GM12878 (cell line): Measurements from ENCODE around the gene MED25. TPM values are rescaled to one million over a fixed set of nuclear protein-coding genes. Genes with fewer than 3 reads are reported as not detected.
A peak's percentile ranks its signal among the peaks of the same experiment; 100 is the strongest.

ENCODE experiments used
- BHLHE40 ChIP-seq, 2 experiments: fragments of 450-650 bp in 1 of 2; IDR thresholded peaks; 2 replicates each; pipeline ENCODE4 v1.6.1; 2011 to 2017; ENCODE audit warnings: low read depth in 2 of 2, borderline replicate concordance in 1 of 2, improper control_type of control experiment in 1 of 2, low read length in 1 of 2, mild to moderate bottlenecking in 1 of 2
- CREM ChIP-seq: IDR thresholded peaks from 2 replicates; pipeline ENCODE4 v1.6.1; 2014; ENCODE audit warnings: antibody characterized with exemption, low read depth
- EED ChIP-seq: sonication (generic); IDR thresholded peaks from 2 replicates; pipeline ENCODE4 v1.6.1; 2016; ENCODE audit warnings: antibody characterized with exemption, low read depth
- HCFC1 ChIP-seq: fragments of 150-350 bp; IDR thresholded peaks from 2 replicates; pipeline ENCODE4 v1.6.1; 2014; ENCODE audit warnings: low read length
- IRF4 ChIP-seq: IDR thresholded peaks from 2 replicates; pipeline ENCODE4 v1.6.1; 2011; ENCODE audit warnings: low read depth, low read length
- JUND ChIP-seq: IDR thresholded peaks from 2 replicates; pipeline ENCODE4 v1.6.1; 2012; ENCODE audit warnings: low read depth, mild to moderate bottlenecking, low read length, improper control_type of control experiment, moderate library complexity
- NKRF ChIP-seq: fragments of 450-650 bp; conservative IDR thresholded peaks from 2 replicates; pipeline ENCODE4 v1.6.1; 2017; ENCODE audit warnings: mild to moderate bottlenecking, moderate library complexity
- SPI1 ChIP-seq: IDR thresholded peaks from 2 replicates; pipeline ENCODE4 v1.6.1; 2011; ENCODE audit warnings: low read depth, mild to moderate bottlenecking, low read length, moderate library complexity, borderline replicate concordance; ENCODE audit not compliant: insufficient read depth
- SREBF2 ChIP-seq: IDR thresholded peaks from 2 replicates; pipeline ENCODE4 v1.6.1; 2012; ENCODE audit warnings: mild to moderate bottlenecking, low read length
- TAF1 ChIP-seq: IDR thresholded peaks from 2 replicates; pipeline ENCODE4 v1.6.1; 2011; ENCODE audit warnings: mild to moderate bottlenecking, low read depth, low read length, borderline replicate concordance
- TCF3 ChIP-seq: IDR thresholded peaks from 2 replicates; pipeline ENCODE4 v1.6.1; 2012; ENCODE audit warnings: low read depth, mild to moderate bottlenecking, low read length, borderline replicate concordance; ENCODE audit not compliant: insufficient read depth
- USF2 ChIP-seq: IDR thresholded peaks from 2 replicates; pipeline ENCODE4 v1.6.1; 2011; ENCODE audit warnings: low read depth, low read length, improper control_type of control experiment, borderline replicate concordance
- polyA plus RNA-seq, 11 experiments: library from polyadenylated mRNA; depleted of rRNA in 4 of 11; unstranded in 6 of 11; stranded (reverse) in 5 of 11; fragments of >200 nt; fragmentation: Nextera tagmentation in 4 of 11; fragmentation: Illumina TruSeq in 1 of 11; extraction: Ambion mirVana in 4 of 11; extraction: Trizol in 1 of 11; gene quantifications; 1 replicate in 1 of 11; 2 replicates in 10 of 11; pipeline versions ENCODE4 v1.2.1 to v1.2.3, GENCODE V29; 2011 to 2016; ENCODE audit warnings: inconsistent platforms in 2 of 11, missing spikeins in 2 of 11, low read depth in 1 of 11
- total RNA-seq, 4 experiments: library from RNA; depleted of rRNA in 3 of 4; stranded (reverse); fragments of >200 nt in 3 of 4; fragmentation: Illumina TruSeq in 1 of 4; extraction: Trizol in 1 of 4; gene quantifications; 2 replicates each; pipeline versions ENCODE4 v1.2.1 to v1.2.3, GENCODE V29; 2013 to 2021
- TF ChIP-seq, protein P1 (sequence below): IDR thresholded peaks from 2 replicates; pipeline ENCODE4 v1.6.1; 2012; ENCODE audit warnings: mild to moderate bottlenecking, low read depth, low read length
- TF ChIP-seq, protein P2 (sequence below): IDR thresholded peaks from 2 replicates; pipeline ENCODE4 v1.6.1; 2012; ENCODE audit warnings: low read length, inconsistent platforms
- TF ChIP-seq, protein P3 (sequence below): fragments of 450-650 bp; formaldehyde crosslinking; IDR thresholded peaks from 2 replicates; pipeline ENCODE4 v1.4.0; 2020; ENCODE audit warnings: mild to moderate bottlenecking, moderate library complexity

The MED25 gene
- total and polyA plus RNA-seq, 10 of the 15 experiments (the other 5 are each of a cell fraction or from before 2014, with no cell fraction given) = 3.5 to 53.9 (median 17.1) TPM

DNA sequence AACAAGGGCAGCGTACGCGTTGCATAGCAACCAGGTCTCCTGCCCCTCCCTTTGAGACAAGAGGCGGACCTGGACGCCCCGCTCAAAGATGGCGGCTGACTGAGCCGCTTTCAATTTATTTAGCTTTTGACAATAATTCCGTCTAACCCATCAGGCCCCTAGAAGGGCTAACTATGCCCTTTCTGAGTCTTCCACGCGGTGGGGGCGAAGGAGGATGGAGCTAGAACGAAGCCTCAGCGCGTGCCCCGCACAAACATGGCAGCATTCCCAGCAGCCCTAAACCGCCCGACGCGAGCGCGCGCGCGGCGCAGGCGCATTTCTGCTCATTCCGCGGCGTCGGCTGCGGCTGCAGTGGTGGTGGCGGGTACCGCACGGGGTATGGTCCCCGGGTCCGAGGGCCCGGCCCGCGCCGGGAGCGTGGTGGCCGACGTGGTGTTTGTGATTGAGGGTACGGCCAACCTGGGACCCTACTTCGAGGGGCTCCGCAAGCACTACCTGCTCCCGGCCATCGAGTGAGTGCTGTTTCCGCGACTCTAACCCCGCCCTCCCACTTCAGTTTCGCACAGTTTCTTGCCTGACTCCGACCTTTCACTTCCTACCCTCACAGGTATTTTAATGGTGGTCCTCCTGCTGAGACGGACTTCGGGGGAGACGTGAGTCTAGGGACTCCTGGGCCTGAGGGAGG, at the start of gene MED25 (continued):
- TF ChIP-seq NKRF = peak; percentile 32; the same call in 1 of the 2 replicates
- no peak for TF ChIP-seq TCF3
- TF ChIP-seq SREBF2 = no peak
- TF ChIP-seq, protein P1, sequence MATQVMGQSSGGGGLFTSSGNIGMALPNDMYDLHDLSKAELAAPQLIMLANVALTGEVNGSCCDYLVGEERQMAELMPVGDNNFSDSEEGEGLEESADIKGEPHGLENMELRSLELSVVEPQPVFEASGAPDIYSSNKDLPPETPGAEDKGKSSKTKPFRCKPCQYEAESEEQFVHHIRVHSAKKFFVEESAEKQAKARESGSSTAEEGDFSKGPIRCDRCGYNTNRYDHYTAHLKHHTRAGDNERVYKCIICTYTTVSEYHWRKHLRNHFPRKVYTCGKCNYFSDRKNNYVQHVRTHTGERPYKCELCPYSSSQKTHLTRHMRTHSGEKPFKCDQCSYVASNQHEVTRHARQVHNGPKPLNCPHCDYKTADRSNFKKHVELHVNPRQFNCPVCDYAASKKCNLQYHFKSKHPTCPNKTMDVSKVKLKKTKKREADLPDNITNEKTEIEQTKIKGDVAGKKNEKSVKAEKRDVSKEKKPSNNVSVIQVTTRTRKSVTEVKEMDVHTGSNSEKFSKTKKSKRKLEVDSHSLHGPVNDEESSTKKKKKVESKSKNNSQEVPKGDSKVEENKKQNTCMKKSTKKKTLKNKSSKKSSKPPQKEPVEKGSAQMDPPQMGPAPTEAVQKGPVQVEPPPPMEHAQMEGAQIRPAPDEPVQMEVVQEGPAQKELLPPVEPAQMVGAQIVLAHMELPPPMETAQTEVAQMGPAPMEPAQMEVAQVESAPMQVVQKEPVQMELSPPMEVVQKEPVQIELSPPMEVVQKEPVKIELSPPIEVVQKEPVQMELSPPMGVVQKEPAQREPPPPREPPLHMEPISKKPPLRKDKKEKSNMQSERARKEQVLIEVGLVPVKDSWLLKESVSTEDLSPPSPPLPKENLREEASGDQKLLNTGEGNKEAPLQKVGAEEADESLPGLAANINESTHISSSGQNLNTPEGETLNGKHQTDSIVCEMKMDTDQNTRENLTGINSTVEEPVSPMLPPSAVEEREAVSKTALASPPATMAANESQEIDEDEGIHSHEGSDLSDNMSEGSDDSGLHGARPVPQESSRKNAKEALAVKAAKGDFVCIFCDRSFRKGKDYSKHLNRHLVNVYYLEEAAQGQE = no peak
- TF ChIP-seq SPI1 = 0 out of 2 replicates have a peak, but pooled peaks have one; percentile 35
- TF ChIP-seq IRF4 = no peak
- TF ChIP-seq JUND = no peak
- TF ChIP-seq, protein P2, sequence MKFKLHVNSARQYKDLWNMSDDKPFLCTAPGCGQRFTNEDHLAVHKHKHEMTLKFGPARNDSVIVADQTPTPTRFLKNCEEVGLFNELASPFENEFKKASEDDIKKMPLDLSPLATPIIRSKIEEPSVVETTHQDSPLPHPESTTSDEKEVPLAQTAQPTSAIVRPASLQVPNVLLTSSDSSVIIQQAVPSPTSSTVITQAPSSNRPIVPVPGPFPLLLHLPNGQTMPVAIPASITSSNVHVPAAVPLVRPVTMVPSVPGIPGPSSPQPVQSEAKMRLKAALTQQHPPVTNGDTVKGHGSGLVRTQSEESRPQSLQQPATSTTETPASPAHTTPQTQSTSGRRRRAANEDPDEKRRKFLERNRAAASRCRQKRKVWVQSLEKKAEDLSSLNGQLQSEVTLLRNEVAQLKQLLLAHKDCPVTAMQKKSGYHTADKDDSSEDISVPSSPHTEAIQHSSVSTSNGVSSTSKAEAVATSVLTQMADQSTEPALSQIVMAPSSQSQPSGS = no peak
- TF ChIP-seq HCFC1 = peak; percentile 79
- peak; percentile 21; the same call in 1 of the 2 replicates for TF ChIP-seq TAF1
- no peak for TF ChIP-seq EED
- TF ChIP-seq USF2 = no peak
- TF ChIP-seq BHLHE40 (IDR thresholded peaks at IDR 0.05; ENCODE audit: borderline replicate concordance in 1 of 2, low read depth in 2 of 2, low read length in 1 of 2) = peak in 1 of 2 experiments; percentile 71; a peak in 2 of 4 replicates
- peak; percentile 58 for TF ChIP-seq CREM
- TF ChIP-seq, protein P3, sequence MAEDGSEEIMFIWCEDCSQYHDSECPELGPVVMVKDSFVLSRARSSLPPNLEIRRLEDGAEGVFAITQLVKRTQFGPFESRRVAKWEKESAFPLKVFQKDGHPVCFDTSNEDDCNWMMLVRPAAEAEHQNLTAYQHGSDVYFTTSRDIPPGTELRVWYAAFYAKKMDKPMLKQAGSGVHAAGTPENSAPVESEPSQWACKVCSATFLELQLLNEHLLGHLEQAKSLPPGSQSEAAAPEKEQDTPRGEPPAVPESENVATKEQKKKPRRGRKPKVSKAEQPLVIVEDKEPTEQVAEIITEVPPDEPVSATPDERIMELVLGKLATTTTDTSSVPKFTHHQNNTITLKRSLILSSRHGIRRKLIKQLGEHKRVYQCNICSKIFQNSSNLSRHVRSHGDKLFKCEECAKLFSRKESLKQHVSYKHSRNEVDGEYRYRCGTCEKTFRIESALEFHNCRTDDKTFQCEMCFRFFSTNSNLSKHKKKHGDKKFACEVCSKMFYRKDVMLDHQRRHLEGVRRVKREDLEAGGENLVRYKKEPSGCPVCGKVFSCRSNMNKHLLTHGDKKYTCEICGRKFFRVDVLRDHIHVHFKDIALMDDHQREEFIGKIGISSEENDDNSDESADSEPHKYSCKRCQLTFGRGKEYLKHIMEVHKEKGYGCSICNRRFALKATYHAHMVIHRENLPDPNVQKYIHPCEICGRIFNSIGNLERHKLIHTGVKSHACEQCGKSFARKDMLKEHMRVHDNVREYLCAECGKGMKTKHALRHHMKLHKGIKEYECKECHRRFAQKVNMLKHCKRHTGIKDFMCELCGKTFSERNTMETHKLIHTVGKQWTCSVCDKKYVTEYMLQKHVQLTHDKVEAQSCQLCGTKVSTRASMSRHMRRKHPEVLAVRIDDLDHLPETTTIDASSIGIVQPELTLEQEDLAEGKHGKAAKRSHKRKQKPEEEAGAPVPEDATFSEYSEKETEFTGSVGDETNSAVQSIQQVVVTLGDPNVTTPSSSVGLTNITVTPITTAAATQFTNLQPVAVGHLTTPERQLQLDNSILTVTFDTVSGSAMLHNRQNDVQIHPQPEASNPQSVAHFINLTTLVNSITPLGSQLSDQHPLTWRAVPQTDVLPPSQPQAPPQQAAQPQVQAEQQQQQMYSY (CRISPR knock-in tag) = no peak
